K562 (cell line): ENCODE data around the gene PCBP4. TPM values are rescaled to one million over a fixed set of nuclear protein-coding genes. Genes with fewer than 3 reads are reported as not detected.

Experiments
- E2F8 ChIP-seq: fragments of 450-650 bp; IDR thresholded peaks from 2 replicates; pipeline ENCODE4 v1.7.1; 2018; ENCODE audit warnings: mild to moderate bottlenecking, low read depth; ENCODE audit not compliant: partially characterized antibody
- ESRRB ChIP-seq: fragments of 250-450 bp; sonication (Bioruptor Pico); IDR thresholded peaks from 2 replicates; pipeline ENCODE4 v1.5.0; 2020; ENCODE audit warnings: mild to moderate bottlenecking, moderate library complexity, borderline replicate concordance
- HMGN3 ChIP-seq: IDR thresholded peaks from 2 replicates; pipeline ENCODE4 v1.6.1; 2011; ENCODE audit warnings: borderline replicate concordance, low read depth, mild to moderate bottlenecking, mixed read lengths, low read length; ENCODE audit not compliant: insufficient read length; ENCODE audit errors: extremely low read depth
- MYC ChIP-seq, 2 experiments: fragments of 250-450 bp in 1 of 2; sonication (Bioruptor Pico) in 1 of 2; IDR thresholded peaks; 2 replicates each; pipeline versions ENCODE4 v1.5.1 to v1.6.1; 2012 to 2021; ENCODE audit warnings: low read depth in 2 of 2, borderline replicate concordance in 1 of 2, improper control_type of control experiment in 1 of 2, low read length in 1 of 2, mild to moderate bottlenecking in 1 of 2, moderate library complexity in 1 of 2
- PHF21A ChIP-seq: fragments of 450-650 bp; IDR thresholded peaks from 2 replicates; pipeline ENCODE4 v1.6.1; 2017; ENCODE audit warnings: low read depth, borderline replicate concordance
- SP1 ChIP-seq: sonication (generic); formaldehyde crosslinking; IDR thresholded peaks from 2 replicates; pipeline ENCODE4 v1.8.1; 2022; ENCODE audit warnings: mild to moderate bottlenecking, missing genetic modification reagents
- TCF15 ChIP-seq: fragments of 250-450 bp; sonication (Bioruptor Pico); IDR thresholded peaks from 2 replicates; pipeline ENCODE4 v1.8.0; 2022; ENCODE audit warnings: moderate library complexity, mild to moderate bottlenecking, inconsistent platforms
- ZFP1 ChIP-seq: fragments of 450-650 bp; formaldehyde crosslinking; IDR thresholded peaks from 2 replicates; pipeline ENCODE4 v1.4.0; 2020; ENCODE audit warnings: mild to moderate bottlenecking, mixed read lengths
- ZFP91 ChIP-seq: sonication (generic); formaldehyde crosslinking; IDR thresholded peaks from 2 replicates; pipeline ENCODE4 v1.8.0; 2022; ENCODE audit warnings: mild to moderate bottlenecking, missing genetic modification reagents
- ZNF197 ChIP-seq: fragments of 200-800 bp; sonication (Bioruptor generic); IDR thresholded peaks from 2 replicates; pipeline ENCODE4 v1.6.1; 2016; ENCODE audit warnings: low read depth, missing genetic modification characterization, missing compliant biosample characterization
- ZNF655 ChIP-seq: fragments of 250-450 bp; sonication (Bioruptor Pico); IDR thresholded peaks from 2 replicates; pipeline ENCODE4 v1.5.0; 2021
- polyA plus RNA-seq, 8 experiments: library from polyadenylated mRNA; depleted of rRNA in 4 of 8; stranded (reverse) in 5 of 8; unstranded in 3 of 8; fragments of >200 nt; fragmentation: Nextera tagmentation in 2 of 8; fragmentation: Illumina TruSeq in 1 of 8; extraction: Ambion mirVana in 2 of 8; extraction: Trizol in 1 of 8; gene quantifications; 2 replicates each; pipeline versions ENCODE4 v1.2.1 to v1.2.3, GENCODE V29; 2011 to 2014; ENCODE audit warnings: inconsistent platforms in 1 of 8, missing spikeins in 1 of 8
- total RNA-seq, 7 experiments: library from RNA; depleted of rRNA in 6 of 7; stranded (reverse); fragments of >200 nt in 6 of 7; fragmentation: Illumina TruSeq in 2 of 7; extraction: Trizol in 2 of 7; gene quantifications; 2 replicates each; pipeline versions ENCODE4 v1.2.1 to v1.2.3, GENCODE V29; 2011 to 2021; ENCODE audit warnings: low replicate concordance in 1 of 7
- TF ChIP-seq, protein P1 (sequence below): fragments of 450-650 bp; IDR thresholded peaks from 2 replicates; pipeline ENCODE4 v1.6.1; 2016; ENCODE audit warnings: borderline replicate concordance
- TF ChIP-seq, protein P2 (sequence below): fragments of 250-450 bp; sonication (Bioruptor Pico); IDR thresholded peaks from 2 replicates; pipeline ENCODE4 v1.4.0; 2020; ENCODE audit warnings: mild to moderate bottlenecking, moderate library complexity

Gene PCBP4
- total and polyA plus RNA-seq, 9 of the 15 experiments (the other 6 are each of a cell fraction or from before 2014, with no cell fraction given) = 0.06 to 5.8 (median 2.6) TPM

- TF ChIP-seq ZFP91 (CRISPR knock-in tag) (no peak), ESRRB (no peak), PHF21A (no peak), ZFP1 (no peak), SP1 (CRISPR knock-in tag) (peak; percentile 48; the same call in 1 of the 2 replicates), TCF15 (CRISPR knock-in tag) (no peak), ZNF197 (CRISPR knock-in tag) (no peak), HMGN3 (peak; percentile 90), E2F8 (no peak), ZNF655 (CRISPR knock-in tag) (no peak), MYC (IDR thresholded peaks at IDR 0.05; ENCODE audit: low read depth, low read length) (peak; percentile 98), MYC (CRISPR knock-in tag; IDR thresholded peaks at IDR 0.05; ENCODE audit: borderline replicate concordance, low read depth) (no peak)
- TF ChIP-seq, protein P1, sequence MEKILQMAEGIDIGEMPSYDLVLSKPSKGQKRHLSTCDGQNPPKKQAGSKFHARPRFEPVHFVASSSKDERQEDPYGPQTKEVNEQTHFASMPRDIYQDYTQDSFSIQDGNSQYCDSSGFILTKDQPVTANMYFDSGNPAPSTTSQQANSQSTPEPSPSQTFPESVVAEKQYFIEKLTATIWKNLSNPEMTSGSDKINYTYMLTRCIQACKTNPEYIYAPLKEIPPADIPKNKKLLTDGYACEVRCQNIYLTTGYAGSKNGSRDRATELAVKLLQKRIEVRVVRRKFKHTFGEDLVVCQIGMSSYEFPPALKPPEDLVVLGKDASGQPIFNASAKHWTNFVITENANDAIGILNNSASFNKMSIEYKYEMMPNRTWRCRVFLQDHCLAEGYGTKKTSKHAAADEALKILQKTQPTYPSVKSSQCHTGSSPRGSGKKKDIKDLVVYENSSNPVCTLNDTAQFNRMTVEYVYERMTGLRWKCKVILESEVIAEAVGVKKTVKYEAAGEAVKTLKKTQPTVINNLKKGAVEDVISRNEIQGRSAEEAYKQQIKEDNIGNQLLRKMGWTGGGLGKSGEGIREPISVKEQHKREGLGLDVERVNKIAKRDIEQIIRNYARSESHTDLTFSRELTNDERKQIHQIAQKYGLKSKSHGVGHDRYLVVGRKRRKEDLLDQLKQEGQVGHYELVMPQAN = no peak; the same call in none of the 2 replicates
- TF ChIP-seq, protein P2, sequence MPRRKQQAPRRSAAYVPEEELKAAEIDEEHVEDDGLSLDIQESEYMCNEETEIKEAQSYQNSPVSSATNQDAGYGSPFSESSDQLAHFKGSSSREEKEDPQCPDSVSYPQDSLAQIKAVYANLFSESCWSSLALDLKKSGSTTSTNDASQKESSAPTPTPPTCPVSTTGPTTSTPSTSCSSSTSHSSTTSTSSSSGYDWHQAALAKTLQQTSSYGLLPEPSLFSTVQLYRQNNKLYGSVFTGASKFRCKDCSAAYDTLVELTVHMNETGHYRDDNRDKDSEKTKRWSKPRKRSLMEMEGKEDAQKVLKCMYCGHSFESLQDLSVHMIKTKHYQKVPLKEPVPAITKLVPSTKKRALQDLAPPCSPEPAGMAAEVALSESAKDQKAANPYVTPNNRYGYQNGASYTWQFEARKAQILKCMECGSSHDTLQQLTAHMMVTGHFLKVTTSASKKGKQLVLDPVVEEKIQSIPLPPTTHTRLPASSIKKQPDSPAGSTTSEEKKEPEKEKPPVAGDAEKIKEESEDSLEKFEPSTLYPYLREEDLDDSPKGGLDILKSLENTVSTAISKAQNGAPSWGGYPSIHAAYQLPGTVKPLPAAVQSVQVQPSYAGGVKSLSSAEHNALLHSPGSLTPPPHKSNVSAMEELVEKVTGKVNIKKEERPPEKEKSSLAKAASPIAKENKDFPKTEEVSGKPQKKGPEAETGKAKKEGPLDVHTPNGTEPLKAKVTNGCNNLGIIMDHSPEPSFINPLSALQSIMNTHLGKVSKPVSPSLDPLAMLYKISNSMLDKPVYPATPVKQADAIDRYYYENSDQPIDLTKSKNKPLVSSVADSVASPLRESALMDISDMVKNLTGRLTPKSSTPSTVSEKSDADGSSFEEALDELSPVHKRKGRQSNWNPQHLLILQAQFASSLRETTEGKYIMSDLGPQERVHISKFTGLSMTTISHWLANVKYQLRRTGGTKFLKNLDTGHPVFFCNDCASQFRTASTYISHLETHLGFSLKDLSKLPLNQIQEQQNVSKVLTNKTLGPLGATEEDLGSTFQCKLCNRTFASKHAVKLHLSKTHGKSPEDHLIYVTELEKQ (CRISPR knock-in tag) = no peak
Measured at GRCh38 chr3:51982838-51983577, 15.8 kb upstream of the PCBP4 start, which contains the start of gene ACY1 (continued).
